Activated T-cell treated with anti-CD3 and anti-CD28 coated beads for 1 hour (primary cell): ENCODE data around the gene SORCS2.

ENCODE experiments used
- DNase-seq: peaks from one replicate; pipeline ENCODE4 v3.0.0-alpha.2; 2020; ENCODE audit warnings: low read depth

The SORCS2 gene

DNA sequence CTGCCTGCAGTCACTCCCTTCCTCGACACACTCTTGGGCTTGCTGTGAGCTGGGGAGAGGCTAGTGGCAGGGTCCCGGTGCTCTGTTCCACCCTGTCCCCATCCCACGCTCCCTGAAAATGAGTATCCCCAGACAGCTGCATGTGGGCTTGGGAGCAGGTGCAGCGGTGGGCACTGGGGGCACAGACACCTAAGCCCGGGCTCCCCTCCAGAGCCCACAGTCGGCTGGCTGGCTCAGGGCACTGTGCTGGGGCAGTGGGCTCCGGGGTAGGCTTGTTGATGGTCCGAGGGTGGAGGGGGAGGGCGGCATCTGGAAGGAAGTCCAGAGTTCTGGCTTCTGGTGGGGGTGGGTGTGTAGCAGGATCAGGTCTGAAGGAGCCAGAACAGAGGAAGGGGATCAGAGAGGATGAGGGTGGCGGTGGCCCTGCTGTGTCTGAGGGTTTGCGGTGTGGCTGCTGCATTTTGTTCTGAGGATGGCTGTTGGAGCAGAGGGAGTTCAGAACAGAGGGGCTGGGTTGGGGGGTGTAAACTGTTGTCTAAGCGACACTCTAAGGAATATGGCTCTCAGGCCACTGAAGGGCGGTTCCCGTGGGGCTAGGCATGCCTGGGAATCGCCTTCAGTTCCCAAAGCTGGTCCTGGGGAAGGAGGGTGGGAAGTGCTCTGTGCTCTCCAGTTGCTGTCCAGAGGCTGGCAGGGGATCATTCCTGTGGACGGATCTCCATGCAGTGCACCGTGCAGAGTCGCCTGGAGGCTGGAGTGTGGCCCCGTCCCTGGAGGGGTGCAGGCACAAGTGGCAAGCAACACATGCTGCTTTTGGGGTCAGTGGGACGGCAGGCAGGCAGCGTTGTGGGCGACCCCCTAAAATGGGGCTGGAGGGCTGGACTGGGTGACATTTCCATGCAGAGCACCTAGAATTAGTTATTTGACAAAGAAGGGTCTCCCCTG, 114.0 kb downstream of the SORCS2 start:
- no peak for DNase-seq

DNA sequence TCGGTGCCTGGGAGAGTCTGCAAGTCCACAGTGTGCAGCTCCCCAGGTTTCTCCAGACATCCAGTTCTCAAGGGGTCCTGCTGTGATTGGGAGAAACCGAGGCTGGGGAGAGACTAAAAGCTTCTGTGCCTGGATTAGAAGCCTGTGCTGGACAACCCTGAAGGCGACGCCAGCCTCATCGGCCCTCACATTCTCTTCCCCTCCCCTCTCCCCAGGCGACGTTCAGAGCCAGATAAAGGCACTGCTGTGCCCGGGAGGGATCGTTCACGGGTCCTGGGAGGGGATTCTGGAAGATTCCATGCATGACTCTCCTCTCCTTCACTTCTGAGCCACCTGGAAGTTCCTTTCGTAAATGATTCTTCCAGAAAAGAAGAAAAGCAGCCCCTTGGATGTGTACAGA, 114.6 kb downstream of the SORCS2 start:
- DNase-seq: no peak

DNA sequence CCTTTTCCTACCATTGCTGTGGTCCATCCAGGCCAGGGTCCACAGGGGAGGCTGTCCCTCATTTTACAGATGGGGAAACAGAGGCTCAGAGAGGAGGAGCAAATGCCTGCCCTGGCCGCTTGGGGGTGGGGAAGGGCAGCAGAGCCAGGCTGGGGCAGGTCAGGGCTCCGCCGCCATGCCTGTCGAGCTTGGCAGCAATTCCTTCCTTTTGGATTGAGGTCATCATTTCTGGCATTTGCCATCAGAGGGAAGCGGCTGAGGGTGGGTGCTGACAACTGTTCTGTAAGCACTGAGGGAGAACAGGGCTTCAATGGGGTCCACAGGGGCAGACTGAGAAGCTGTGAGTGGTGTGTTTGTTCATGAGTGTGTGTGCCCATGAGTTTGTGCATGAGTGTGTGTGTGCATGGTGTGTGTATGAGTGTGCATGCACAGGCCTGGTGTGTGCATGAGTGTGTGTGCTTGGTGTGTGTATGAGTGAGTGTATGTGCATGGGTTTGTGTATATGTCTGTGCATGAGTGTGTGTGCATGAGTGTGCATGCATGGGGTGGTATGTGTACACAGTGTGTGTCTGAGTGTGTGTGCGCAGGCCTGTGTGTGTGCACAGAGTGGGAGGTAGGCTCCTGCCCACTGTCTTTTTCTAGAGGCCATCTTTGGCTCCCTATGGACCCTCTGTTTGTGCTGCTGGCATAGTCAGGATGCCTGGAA, 115.2 kb downstream of the SORCS2 start:
- no peak for DNase-seq

DNA sequence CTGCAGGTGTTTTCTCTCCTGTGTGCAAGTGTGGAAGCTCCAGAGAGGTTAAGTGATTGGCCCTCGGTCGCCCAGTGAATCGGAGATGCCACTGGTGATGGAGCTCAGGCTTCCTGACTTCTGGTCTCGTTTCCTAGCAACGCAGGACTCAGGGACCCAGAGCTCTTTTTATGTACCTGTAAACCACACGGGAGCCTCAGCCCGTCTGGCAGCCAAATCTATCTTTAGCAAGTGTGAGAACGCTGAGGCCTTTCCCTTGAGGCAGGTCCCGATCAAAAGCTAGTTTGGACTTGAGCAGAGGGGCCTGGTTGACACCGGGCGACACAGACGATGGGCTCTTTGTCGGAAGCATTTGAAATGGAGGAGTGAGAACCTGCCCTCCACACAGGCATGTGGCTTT, 116.8 kb downstream of the SORCS2 start:
- DNase-seq: no peak

DNA sequence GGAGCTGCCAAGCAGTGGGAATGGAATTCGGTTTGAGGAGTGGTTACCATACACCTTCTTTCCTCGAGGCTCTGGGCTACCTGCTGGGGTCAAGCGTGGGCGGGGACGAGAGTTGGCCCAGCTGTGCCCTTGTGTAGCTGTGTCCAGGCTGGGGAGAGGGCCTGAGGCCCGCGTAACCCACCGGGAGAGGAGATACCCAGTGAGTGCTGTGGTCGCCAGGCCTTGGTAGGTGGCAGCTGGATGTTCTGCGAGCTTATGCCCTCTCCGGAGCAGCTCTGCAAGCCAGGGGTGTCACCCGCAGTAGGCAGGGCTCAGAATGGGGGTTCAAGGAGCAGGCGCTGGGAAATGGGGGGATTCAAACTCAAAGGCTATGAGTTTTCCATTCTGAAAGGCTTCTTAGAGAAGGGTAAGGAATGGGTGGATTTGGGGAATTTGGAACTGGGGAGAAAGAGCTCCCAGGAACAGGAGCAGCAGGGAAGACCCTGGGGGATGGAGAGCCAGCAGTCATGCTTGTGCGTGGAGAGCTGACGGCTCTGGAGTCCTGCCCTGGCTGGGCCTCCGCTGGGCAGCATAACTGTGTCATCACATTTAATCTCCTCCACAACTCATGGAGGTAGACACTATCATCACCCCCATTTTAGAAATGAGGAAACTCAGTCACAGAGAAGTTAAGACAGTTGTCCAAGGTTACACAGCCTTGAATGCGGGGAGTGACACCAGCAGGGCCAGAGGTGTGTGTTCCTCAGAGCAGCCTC, 117.5 kb downstream of the SORCS2 start:
- no peak for DNase-seq

DNA sequence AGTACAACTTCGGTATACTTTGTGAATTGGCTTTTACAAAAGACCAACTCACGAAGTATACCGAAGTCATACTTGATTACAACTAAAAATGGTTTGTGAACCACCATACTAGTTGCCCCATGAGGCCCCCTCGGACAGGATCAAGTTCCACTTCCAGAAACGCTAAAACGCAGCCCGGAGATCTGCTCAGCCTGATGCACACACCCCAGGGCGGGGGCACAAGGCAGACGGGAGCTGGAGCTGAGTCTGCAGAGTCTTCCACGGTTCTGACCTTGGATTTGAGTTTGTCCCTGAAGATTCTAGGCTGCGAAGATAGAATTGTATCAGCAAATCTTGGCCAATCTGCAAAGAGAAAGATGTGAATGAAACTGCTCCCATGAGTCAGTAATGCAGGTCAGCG, 118.1 kb downstream of the SORCS2 start:
- no peak for DNase-seq

DNA sequence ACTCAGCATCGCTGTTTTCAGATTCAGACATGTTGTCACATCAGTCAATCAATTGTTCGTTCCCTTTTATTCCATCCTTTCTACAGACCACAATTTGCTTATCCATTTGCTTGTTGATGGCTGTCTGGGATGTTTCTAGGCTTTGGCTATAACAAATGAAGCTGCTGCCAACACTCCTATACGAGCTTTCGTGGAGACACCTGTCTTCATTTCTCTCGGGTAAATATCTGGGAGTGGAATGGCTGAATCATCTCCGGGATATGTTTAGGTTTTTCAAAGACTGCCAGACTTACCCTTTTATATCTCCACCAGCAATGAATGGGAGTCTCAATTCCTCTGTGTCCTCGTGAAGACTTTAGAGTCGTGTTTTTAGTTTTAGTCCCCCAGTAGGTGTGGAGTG, 118.9 kb downstream of the SORCS2 start:
- no peak for DNase-seq

DNA sequence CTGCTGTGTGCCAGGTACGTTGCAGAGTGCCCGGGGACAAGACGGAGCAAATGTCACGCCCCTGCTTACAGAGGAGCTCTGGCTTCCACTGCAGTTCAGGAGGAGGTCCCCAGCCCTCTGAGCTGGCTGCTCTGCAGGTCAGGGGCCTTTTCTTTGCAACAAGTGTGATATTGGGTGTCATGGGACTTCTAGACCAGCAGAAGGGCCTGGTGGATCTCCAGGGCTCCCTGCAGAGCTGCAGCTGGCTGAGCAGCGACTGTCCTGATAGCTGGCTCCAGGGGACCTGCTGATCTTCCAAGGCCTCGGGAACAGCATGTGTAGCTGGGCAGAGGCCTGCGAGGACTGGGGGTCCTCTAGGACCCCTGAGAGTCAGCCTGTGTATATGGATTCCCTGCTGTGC, 120.4 kb downstream of the SORCS2 start:
- no peak for DNase-seq

DNA sequence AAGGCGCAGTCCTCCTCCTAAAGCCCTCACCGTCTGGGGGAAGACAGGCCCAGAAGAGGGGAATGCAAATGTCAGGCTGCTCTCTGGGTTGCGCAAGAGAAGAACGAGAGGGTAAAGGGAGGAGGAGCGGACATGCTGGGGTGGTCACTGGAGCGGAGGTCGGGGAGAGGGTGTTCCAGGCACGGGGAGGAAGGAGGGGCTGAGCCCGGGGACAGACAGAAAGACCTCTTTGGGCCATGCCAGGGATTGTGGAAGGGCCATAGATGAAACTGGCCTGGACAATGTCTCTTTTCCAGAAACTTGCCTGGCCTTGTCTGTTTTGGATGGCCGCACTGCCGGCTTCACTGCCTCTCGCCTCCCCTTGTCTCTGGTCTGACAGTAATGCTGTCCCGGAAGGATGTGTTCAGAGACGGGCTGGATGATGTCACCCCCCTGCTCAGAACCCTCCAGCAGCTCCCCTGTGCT, 121.0 kb downstream of the SORCS2 start:
- no peak for DNase-seq

DNA sequence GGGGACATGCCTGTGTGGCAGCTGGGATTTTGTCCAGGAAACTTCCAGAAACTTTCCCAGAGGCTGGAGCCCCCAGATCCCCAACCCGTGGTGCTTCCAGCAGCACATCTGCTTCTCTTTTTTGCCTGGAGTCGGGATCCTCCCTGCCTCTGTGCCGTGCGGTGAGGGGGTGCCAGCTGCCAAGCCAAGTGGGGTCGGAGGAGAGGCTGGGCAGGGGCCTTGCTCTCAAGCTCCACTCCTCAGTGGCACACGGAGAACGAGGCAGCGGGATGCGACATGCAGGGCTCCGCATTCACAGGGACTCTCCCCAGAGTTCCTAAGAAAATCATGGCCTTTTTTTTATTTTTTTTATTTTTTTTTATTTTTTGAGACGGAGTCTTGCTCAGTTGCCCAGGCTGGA, 121.7 kb downstream of the SORCS2 start:
- no peak for DNase-seq

DNA sequence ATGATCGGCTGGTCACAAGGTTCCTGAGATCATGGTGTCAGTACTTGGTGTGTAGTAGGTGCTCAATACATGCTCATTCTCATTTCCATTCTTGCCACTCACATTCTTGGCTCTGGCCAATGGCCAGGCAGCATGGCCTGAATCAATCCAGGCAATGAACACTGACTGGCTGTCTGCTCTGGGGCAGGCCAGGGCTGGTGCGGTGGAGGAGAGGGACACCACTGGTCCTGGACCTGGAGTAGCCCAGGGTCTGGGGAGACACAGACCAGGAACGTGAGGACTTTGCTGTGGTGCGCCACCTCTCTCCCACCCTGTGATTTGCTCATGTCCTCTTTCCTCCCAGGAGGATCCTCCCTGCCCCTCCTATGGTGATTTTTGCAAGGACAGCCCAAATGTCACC, 122.9 kb downstream of the SORCS2 start:
- no peak for DNase-seq

DNA sequence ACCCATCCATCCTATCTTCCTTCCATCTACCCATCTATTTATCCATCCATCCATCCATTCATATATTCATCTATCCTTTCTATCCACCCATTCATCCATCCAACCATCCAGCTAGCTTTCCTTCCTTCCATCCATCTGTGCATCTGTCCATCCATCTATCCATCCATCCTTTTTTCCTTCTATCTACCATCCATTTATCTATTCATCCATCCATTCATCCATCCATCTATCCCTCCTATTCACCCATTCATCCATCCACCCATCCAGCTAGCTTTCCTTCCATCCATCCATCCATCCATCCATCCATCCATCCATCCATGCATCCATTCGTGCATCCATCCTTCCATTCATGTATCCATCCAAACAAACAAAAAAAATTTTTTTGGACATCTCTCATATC, 123.6 kb downstream of the SORCS2 start:
- no peak for DNase-seq

DNA sequence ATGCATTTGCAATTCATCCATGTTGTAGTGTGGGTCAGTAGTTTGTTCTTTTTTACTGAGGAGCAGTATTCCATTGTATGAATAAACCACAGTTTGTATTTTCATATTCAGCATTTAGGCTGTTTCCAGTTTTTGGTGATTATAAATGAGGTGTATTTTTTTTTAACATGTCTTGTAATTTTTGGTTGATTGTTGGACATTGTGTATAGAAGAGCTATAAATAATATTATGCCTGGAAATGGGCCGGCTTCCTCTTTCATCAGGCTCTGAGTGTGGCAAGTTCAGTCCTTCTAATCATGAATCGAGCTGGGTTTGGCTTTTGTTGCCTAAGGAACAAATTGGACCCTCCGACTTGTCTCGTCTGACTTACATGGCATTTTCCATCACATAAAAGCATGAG, 126.7 kb downstream of the SORCS2 start:
- no peak for DNase-seq

DNA sequence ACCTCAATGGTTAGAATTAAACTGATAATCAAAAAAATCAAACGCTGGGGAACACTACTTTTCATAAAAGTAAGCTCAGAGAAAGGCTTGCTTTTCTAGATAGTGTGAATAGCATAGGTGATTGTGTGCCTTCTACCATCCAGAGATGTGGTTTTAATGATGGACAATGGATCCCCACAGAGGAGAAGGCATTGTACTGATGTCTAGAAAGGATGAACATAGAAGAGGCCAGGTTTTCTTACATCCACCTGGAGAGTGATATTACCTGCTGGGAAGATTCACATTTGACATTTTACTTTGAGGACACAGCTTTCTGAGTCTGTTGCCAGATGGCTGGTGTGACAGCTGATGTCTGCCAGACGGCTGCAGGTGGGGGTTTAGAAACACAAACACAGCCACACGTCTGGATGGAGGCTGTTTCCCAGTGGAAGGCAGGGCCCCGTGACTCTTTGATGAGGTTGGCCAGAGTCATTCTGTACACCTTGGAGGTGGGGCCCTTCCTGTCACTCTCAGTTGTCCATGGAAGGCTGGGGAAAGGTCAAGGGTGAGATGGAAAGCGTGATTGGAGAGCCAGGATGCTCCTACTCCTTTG, 128.0 kb downstream of the SORCS2 start:
- DNase-seq: no peak

DNA sequence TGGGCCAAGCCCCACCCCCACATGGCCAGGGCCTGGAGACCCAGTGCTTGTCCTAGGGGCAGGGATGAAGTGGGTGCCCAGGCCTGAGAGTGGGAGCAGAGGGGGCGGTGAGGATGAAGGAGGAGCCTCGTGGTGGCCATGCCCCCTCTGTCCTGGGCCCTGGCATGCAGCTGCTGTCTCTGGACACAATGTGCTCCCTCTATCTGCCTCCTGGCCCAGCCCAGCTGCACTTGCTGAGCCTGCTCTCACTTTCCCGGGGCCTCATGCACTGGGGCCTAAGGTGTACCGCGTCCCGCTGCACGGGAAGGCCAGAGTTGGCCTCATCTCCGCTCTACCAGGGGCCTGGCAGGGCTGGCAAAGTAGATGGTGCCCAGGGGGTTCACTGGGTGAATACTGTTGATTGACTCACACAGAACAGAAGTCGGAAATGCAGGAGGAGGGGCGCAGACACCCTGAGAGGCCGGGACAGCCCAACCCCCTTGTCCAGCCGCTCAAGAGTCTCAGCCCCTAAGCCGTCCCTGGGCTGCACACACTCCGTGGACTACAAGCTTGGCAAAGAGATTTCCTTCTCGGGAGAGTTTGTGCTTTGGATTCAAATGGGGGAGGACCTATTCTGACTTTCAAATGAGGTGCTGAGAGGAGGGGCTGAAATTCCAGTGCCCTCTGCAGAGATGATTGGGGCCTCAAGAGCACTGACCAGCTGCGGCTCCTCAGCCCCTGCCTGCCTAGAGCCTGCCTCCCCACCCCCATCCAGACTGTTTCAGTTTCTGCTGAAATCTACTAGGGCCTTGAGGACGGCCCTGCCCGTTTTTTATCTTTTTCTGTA, 130.0 kb downstream of the SORCS2 start:
- no peak for DNase-seq

DNA sequence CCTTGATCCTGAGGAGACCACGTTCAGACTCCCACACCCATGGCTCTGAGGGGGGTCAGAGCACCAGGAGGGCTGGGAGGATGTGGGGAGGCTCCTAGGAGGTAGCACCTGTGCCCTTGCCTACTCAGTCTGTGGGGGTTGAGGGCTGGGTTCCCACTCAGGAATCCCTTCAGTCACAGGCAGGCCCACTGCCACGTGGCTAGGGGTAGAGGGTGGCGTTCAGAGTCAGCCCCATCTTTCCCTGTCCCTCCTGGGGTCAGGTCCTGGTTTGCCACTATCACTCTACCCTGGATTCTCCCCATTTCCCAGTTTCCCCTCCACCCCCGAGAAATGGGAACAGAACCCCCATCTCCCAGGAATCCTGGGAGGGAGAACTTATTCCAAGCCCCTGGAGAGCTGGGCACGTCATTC, 131.1 kb downstream of the SORCS2 start:
- DNase-seq: no peak

DNA sequence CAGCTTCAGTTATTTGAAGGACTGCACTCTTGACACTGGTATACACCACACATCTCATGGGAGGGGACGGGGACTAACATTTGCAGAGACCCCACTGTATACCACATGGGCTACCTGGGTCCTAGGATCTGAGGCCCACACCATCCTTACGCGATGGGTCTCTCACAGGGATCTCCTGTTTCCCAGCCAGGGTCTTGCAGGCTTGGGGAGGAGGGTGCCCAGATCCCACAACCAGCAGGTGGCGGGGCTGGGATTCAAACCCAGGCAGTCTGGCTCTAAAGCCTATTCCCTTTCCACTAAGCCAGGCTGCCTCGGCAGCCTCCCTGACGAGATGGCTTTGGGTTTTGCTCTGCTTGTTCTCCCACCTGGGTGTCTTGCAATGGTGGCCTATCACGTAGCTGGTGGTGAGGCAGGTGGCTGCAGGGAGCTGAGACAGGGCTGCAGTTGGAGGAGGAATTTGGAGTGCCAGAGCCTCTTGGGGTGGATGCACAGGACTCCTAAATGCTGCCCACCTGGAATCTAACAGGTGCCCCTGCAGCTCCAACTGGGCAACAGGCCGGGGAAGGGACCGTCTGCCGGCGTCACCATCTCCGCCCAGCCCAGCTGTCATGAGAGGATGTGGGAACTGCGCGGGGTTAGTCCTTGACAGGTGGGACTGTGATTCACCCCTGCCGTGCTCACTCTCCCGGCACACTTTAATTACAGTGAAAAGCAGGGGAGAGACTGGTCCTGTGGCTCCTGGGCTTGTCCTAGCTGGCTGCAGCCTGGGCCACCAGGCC, 131.7 kb downstream of the SORCS2 start:
- DNase-seq: no peak

DNA sequence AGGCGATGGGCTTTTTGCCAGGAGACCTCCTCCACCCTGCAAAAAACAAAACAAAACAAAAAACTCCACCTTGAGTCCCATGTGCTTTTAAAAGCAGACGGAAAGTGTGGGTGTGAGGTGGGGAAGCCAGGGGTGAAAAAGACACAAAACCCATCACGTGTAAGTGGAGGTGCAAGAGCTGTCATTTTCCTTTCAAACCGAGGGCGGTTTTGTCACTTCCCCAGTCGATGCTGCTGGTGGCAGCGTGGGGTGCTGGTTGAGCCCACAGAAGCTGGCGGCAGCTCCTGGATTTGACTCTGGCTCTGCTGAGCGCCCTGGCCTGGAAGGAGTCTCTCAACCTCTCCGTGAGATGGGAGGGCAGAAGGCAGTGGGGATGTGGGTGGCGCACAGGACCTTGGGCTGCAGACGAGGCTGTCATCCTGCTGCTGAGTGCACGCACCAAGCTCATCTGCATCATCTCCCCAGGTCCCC, 132.3 kb downstream of the SORCS2 start:
- DNase-seq: no peak

DNA sequence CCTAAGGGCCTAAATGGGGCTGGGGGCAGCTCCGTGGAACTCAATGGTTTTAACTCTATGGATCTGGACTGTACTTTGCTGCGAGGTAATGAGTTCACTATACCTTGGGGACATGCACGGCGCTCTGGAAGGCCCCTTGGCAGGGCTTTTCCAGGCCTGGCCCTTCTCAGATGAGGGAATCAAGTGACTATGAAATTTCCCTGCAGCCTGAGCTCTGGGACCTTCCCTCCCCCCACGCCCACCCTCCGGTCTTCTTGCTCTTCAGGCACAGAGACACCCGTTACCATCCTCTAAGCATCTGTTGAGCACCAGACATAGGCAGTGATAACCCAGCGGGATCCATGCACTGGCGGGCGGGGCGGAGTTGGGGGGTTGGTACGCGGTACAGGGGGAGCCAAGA, 133.2 kb downstream of the SORCS2 start:
- DNase-seq: no peak

DNA sequence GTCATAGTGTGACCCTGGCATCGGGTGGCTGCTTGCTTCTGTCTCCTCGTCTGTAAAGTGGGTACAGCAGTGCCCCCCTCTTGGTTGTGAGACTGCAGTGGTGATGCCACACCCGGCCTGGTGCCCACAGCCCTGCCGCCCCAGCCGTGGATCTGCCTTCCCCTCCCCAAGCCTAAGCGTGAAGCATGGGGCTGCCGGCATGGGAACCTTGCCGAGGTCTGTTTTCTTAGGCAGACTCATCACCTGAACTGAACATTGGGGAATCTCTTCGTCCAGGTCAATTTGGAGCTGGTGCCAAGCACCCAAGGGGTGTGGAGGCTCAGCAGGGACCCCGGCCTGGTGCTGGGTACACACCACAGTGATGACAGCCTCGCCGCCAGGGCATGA, 134.0 kb downstream of the SORCS2 start:
- DNase-seq: no peak
